Chondrocyte (in vitro differentiated cells): ENCODE measurements around the gene TC2N. TPM values are rescaled to one million over a fixed set of nuclear protein-coding genes. Genes with fewer than 3 reads are reported as not detected.
"Not testable (repeated sequence)": the region's sequence is repeated elsewhere in the genome, so short reads cannot be mapped to it uniquely, and the experiment has no call there.

Experiments
- DNase-seq: peaks from one replicate; pipeline ENCODE4 v3.0.0; 2021; ENCODE audit warnings: mixed read lengths, low spot score
- H3K27ac Mint-ChIP-seq: one replicate; pipeline ENCODE4 v1.8.0; 2021; ENCODE audit warnings: mild to moderate bottlenecking, moderate library complexity, mixed read lengths; ENCODE audit not compliant: unreplicated experiment
- H3K27me3 Mint-ChIP-seq: 2 replicates; pipeline ENCODE4 v1.8.0; 2021; ENCODE audit warnings: low read depth, mixed read lengths
- H3K36me3 Mint-ChIP-seq: 2 replicates; pipeline ENCODE4 v1.8.0; 2021; ENCODE audit warnings: low read depth, mixed read lengths
- H3K4me1 Mint-ChIP-seq: 2 replicates; pipeline ENCODE4 v1.8.0; 2021; ENCODE audit warnings: low read depth, mild to moderate bottlenecking, mixed read lengths
- H3K4me3 Mint-ChIP-seq: one replicate; pipeline ENCODE4 v1.8.0; 2021; ENCODE audit warnings: mild to moderate bottlenecking, moderate library complexity, mixed read lengths; ENCODE audit not compliant: unreplicated experiment
- H3K9me3 Mint-ChIP-seq: 2 replicates; pipeline ENCODE4 v1.8.0; 2021; ENCODE audit warnings: low read depth, mixed read lengths
- CTCF ChIP-seq: fragments of 200-600 bp; sonication (generic); IDR thresholded peaks from 2 replicates; pipeline ENCODE4 v1.5.0; 2021; ENCODE audit warnings: antibody characterized with exemption, mild to moderate bottlenecking, moderate library complexity
- total RNA-seq: library from RNA; stranded (reverse); gene quantifications from 3 replicates; pipeline ENCODE4 v1.2.1, GENCODE V29; 2021

TC2N gene
- total RNA-seq, 1 donor from 2014 or later = 11.2 TPM

- DNase-seq = no peak
- H3K36me3 Mint-ChIP-seq = no peaks in the 10 kb centered on the region
- H3K4me3 Mint-ChIP-seq = no peak overlapping the region
- no peak for TF ChIP-seq CTCF
- peaks cover 22% of the 10 kb centered on the region for H3K27me3 Mint-ChIP-seq
- peaks cover 4% of the 10 kb centered on the region for H3K4me1 Mint-ChIP-seq
- no peak overlapping the region for H3K27ac Mint-ChIP-seq
- no peaks in the 10 kb centered on the region for H3K9me3 Mint-ChIP-seq
Observed at GRCh38 chr14:91742621-91743304, 124.6 kb downstream of the TC2N start.

- not testable (repeated sequence) for H3K27ac Mint-ChIP-seq, H3K36me3 Mint-ChIP-seq, H3K9me3 Mint-ChIP-seq, H3K4me1 Mint-ChIP-seq, DNase-seq, H3K4me3 Mint-ChIP-seq
- H3K27me3 Mint-ChIP-seq = peaks cover 16% of the 10 kb centered on the region
Observed at GRCh38 chr14:91739867-91740266, 127.5 kb downstream of the TC2N start.

- Mint-ChIP-seq H3K27me3 (peaks cover 16% of the 10 kb centered on the region), H3K4me3 (no peak overlapping the region), H3K36me3 (no peaks in the 10 kb centered on the region), H3K9me3 (no peaks in the 10 kb centered on the region), H3K4me1 (peaks cover 4% of the 10 kb centered on the region), H3K27ac (no peak overlapping the region)
- no peak for DNase-seq
- no peak for TF ChIP-seq CTCF
Observed at GRCh38 chr14:91737619-91738018, 129.7 kb downstream of the TC2N start.

GRCh38 chr14:91732859-91733477, 134.4 kb downstream of the TC2N start:
- no peak for TF ChIP-seq CTCF
- no peak overlapping the region for H3K27ac Mint-ChIP-seq
- H3K36me3 Mint-ChIP-seq = no peaks in the 10 kb centered on the region
- H3K27me3 Mint-ChIP-seq = peaks cover 14% of the 10 kb centered on the region
- H3K4me1 Mint-ChIP-seq = peaks cover 1% of the 10 kb centered on the region
- no peak overlapping the region for H3K4me3 Mint-ChIP-seq
- DNase-seq = no peak
- no peaks in the 10 kb centered on the region for H3K9me3 Mint-ChIP-seq

DNA sequence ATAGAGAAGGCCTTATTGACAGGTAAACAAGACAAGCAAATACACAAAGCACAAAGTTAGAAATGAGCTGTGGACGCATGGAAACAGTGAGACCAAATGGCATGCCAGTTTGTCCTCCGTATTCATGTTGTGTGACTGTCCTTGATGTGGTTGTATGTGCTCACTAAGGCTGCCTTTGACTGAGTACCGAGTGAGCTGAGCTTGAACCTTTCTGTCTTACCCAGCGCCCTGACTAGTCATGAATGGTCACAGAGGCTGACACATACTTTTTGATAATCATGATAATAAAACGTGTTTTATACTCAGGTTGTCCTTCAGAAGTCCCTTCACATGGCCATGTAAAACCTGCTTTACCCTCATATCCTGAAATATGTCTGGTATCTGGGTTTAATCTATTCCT, 134.9 kb downstream of the TC2N start:
- TF ChIP-seq CTCF = no peak
- peaks cover 13% of the 10 kb centered on the region for H3K27me3 Mint-ChIP-seq
- no peak for DNase-seq
- H3K4me3 Mint-ChIP-seq = no peak overlapping the region
- H3K27ac Mint-ChIP-seq = no peak overlapping the region
- H3K4me1 Mint-ChIP-seq = peaks cover 2% of the 10 kb centered on the region
- no peaks in the 10 kb centered on the region for H3K36me3 Mint-ChIP-seq
- no peaks in the 10 kb centered on the region for H3K9me3 Mint-ChIP-seq

DNA sequence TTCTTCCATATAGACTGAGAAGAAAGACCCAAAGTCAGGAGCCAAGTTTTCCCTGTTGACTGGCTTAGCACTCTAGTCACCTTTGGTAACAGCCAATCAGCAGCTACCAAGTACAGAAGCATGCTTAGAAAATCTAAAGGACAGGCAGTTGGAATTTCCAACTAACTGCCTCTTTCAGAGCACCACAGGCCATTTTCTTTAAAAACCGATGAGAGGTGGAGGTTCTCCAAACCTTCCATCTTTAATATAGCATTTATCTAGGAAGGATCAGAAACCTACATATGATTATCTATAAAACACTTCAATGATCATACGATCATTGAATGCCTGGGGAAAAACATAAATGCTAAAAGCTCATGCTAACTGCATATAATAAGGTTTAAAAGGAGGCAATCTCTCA, 135.3 kb downstream of the TC2N start, which contains the start of gene CATSPERB:
Gene CATSPERB, minus strand, starts transcription at position 101 of the 400 bp plus-strand sequence. CDS start 2,607 bp downstream, outside the sequence.
- Mint-ChIP-seq H3K9me3 (no peaks in the 10 kb centered on the region), H3K27ac (no peak within 1 kb of the TSS)

More for the DNA sequence above, 135.3 kb downstream of the TC2N start, which contains the start of gene CATSPERB:
- no peak within 1 kb of the TSS for H3K4me3 Mint-ChIP-seq
- no peak for TF ChIP-seq CTCF
- no peaks in the 10 kb centered on the region for H3K36me3 Mint-ChIP-seq
- no peak for DNase-seq
- peaks cover 15% of the 10 kb centered on the region for H3K27me3 Mint-ChIP-seq
- peaks cover 3% of the 10 kb centered on the region for H3K4me1 Mint-ChIP-seq
